T-cell (primary cell): ENCODE data around the gene PGAM4. TPM values are rescaled to one million over a fixed set of nuclear protein-coding genes. Genes with fewer than 3 reads are reported as not detected.
"Not testable (repeated sequence)": the region's sequence is repeated elsewhere in the genome, so short reads cannot be mapped to it uniquely, and the experiment has no call there.

Experiments used
- ATAC-seq, 4 experiments: fragments of 200-7000 bp in 3 of 4; fragments of 150-1000 bp in 1 of 4; cut with Tn5 transposase; replicated peaks in 1 of 4; 1 replicate in 3 of 4; 2 replicates in 1 of 4; pipeline ENCODE4 v1.10.0; 2021; ENCODE audit warnings: moderate library complexity in 3 of 4, mild to moderate bottlenecking in 2 of 4, moderate number of reproducible peaks in 1 of 4
- CTCF ChIA-PET, 2 donors: fragments of 300-600 bp; sonication (Branson Sonifier 250); formaldehyde crosslinking; loops; one replicate each; lab custom pipeline; 2022; ENCODE audit warnings: antibody characterized with exemption in 2 of 2; lab: Charles Lee
- POLR2A ChIA-PET, 2 donors: fragments of 300-600 bp; sonication (Branson Sonifier 250); formaldehyde crosslinking; loops; one replicate each; lab custom pipeline; 2022; ENCODE audit warnings: antibody characterized with exemption in 2 of 2; lab: Charles Lee
- DNase-seq, 35 experiments: peaks; one replicate each; pipeline versions ENCODE4 v3.0.0 to v3.0.0-alpha.2; 2013 to 2023
- H3K27ac ChIP-seq: one replicate; pipeline ENCODE4 v1.5.1; 2013; ENCODE audit warnings: low read length
- H3K27me3 ChIP-seq, 2 experiments: replicated peaks in 1 of 2; 1 replicate in 1 of 2; 2 replicates in 1 of 2; pipeline versions ENCODE4 v1.6.1 to v1.7.0; 2013; ENCODE audit warnings: low read length in 1 of 2, mixed read lengths in 1 of 2; ENCODE audit not compliant: control insufficient read depth in 2 of 2, insufficient read depth in 2 of 2; ENCODE audit errors: extremely low read depth in 1 of 2
- H3K36me3 ChIP-seq, 2 donors: 1 replicate in 1 of 2; 2 replicates in 1 of 2; pipeline versions ENCODE4 v1.6.1 to v1.7.0; 2013; ENCODE audit warnings: low read length in 1 of 2; ENCODE audit not compliant: control insufficient read depth in 2 of 2, insufficient read depth in 1 of 2; ENCODE audit errors: extremely low read depth in 1 of 2
- H3K4me1 ChIP-seq, 2 experiments: 1 replicate in 1 of 2; 2 replicates in 1 of 2; pipeline versions ENCODE4 v1.6.1 to v1.7.0; 2013; ENCODE audit warnings: low read length in 2 of 2, mixed read lengths in 1 of 2; ENCODE audit not compliant: insufficient read depth in 2 of 2, control insufficient read depth in 1 of 2; ENCODE audit errors: extremely low read depth in 1 of 2
- H3K4me3 ChIP-seq, 2 donors: 1 replicate in 1 of 2; 2 replicates in 1 of 2; pipeline versions ENCODE4 v1.5.1 to v1.7.0; 2013; ENCODE audit warnings: mild to moderate bottlenecking in 2 of 2, low read length in 1 of 2, moderate library complexity in 1 of 2; ENCODE audit not compliant: control insufficient read depth in 1 of 2; ENCODE audit errors: extremely low read depth in 1 of 2
- H3K9me3 ChIP-seq: 2 replicates; pipeline ENCODE4 v1.7.0; 2013
- H3K27ac Mint-ChIP-seq, 2 donors: one replicate each; pipeline ENCODE4 v1.8.0; 2020 to 2021; ENCODE audit warnings: mild to moderate bottlenecking in 2 of 2, mixed read lengths in 2 of 2
- H3K27me3 Mint-ChIP-seq, 2 donors: one replicate each; pipeline ENCODE4 v1.8.0; 2021 to 2022; ENCODE audit warnings: mixed read lengths in 2 of 2
- H3K36me3 Mint-ChIP-seq: one replicate; pipeline ENCODE4 v1.8.0; 2021; ENCODE audit warnings: mixed read lengths
- H3K4me1 Mint-ChIP-seq, 3 donors: one replicate each; pipeline ENCODE4 v1.8.0; 2020 to 2022; ENCODE audit warnings: mixed read lengths in 3 of 3, mild to moderate bottlenecking in 1 of 3
- H3K4me3 Mint-ChIP-seq, 3 donors: one replicate each; pipeline ENCODE4 v1.8.0; 2020 to 2022; ENCODE audit warnings: mild to moderate bottlenecking in 3 of 3, mixed read lengths in 3 of 3, moderate library complexity in 3 of 3
- H3K9me3 Mint-ChIP-seq, 3 donors: one replicate each; pipeline ENCODE4 v1.8.0; 2020 to 2022; ENCODE audit warnings: mixed read lengths in 3 of 3
- WGBS: methylation state at CpG from one replicate; pipeline ENCODE4 v1.1.5; 2013; ENCODE audit warnings: missing lambda C conversion rate; ENCODE audit not compliant: insufficient coverage; 5-methylcytosine and 5-hydroxymethylcytosine counted together
- total RNA-seq, 35 experiments: library from RNA in 6 of 35; stranded (reverse) in 6 of 35; fragments of 120-200 nt in 1 of 35; gene quantifications; one replicate each; pipeline versions ENCODE4 v1.2.1 to v1.2.4 and lab custom pipeline; 2013 to 2026

The PGAM4 gene
- total RNA-seq, 5 donors from 2014 or later (not counting 1 experiment from before 2014, with no cell fraction given): not detected

GRCh38 chrX:77953302-77953701, 16.1 kb downstream of the PGAM4 start:
- Histone ChIP-seq H3K27ac (no peak overlapping the region), H3K36me3 (no peaks in the 10 kb centered on the region), H3K4me1 (no peaks in the 10 kb centered on the region), H3K9me3 (no peaks in the 10 kb centered on the region), H3K27me3 (no peaks in the 10 kb centered on the region), H3K4me3 (no peak overlapping the region)
- DNase-seq: no peak
- Mint-ChIP-seq H3K27me3 (peaks cover 0 to 3% of the 10 kb centered on the region in 2 donors), H3K4me3 (no peak overlapping the region), H3K9me3 (peaks cover 0 to 4% (median 0%) of the 10 kb centered on the region in 3 donors), H3K36me3 (peaks cover 4% of the 10 kb centered on the region), H3K4me1 (peaks cover 19 to 32% (median 25%) of the 10 kb centered on the region in 3 donors), H3K27ac (peak overlapping the region in 1 of 2 donors; percentile 4)
- ChIA-PET POLR2A (interaction anchor here in 1 of 2 donors (1.0 kb wide), 1 partner anchor 9 kb away, joined by 4 read pairs; no protein-coding TSS in a partner anchor), CTCF (no interaction called here)
- no CpG with 5 or more reads among the region's 1 CpG for WGBS
- ATAC-seq: no peak

GRCh38 chrX:77952173-77952572, 17.3 kb downstream of the PGAM4 start:
- Mint-ChIP-seq H3K27me3 (peaks cover 0 to 3% of the 10 kb centered on the region in 2 donors), H3K9me3 (peaks cover 0 to 4% (median 0%) of the 10 kb centered on the region in 3 donors), H3K27ac (no peak overlapping the region), H3K36me3 (peaks cover 3% of the 10 kb centered on the region), H3K4me3 (no peak overlapping the region), H3K4me1 (peaks cover 15 to 23% (median 18%) of the 10 kb centered on the region in 3 donors)
- no peak overlapping the region for H3K27ac ChIP-seq
- POLR2A ChIA-PET: no interaction called here
- CTCF ChIA-PET: no interaction called here
- ATAC-seq (no peak), DNase-seq (no peak)
- no CpG with 5 or more reads among the region's 1 CpG for WGBS
- no peaks in the 10 kb centered on the region for H3K4me1 ChIP-seq
- H3K4me3 ChIP-seq: no peak overlapping the region
- H3K9me3 ChIP-seq: no peaks in the 10 kb centered on the region
- no peaks in the 10 kb centered on the region for H3K36me3 ChIP-seq
- H3K27me3 ChIP-seq: no peaks in the 10 kb centered on the region

GRCh38 chrX:77949840-77950239, 19.6 kb downstream of the PGAM4 start:
- POLR2A ChIA-PET: no interaction called here
- Mint-ChIP-seq H3K4me3 (no peak overlapping the region), H3K36me3 (no peaks in the 10 kb centered on the region), H3K27ac (no peak overlapping the region), H3K4me1 (peaks cover 8 to 12% (median 11%) of the 10 kb centered on the region in 3 donors), H3K27me3 (no peaks in the 10 kb centered on the region), H3K9me3 (no peaks in the 10 kb centered on the region)
- Histone ChIP-seq H3K36me3 (no peaks in the 10 kb centered on the region), H3K4me3 (no peak overlapping the region), H3K27me3 (no peaks in the 10 kb centered on the region), H3K27ac (no peak overlapping the region), H3K9me3 (no peaks in the 10 kb centered on the region), H3K4me1 (no peaks in the 10 kb centered on the region)
- CTCF ChIA-PET: no interaction called here
- 100% methylated on average over 2 of the region's 2 CpGs for WGBS
- DNase-seq (no peak), ATAC-seq (no peak)

GRCh38 chrX:77946571-77946970, 22.9 kb downstream of the PGAM4 start:
- Mint-ChIP-seq H3K27ac (no peak overlapping the region), H3K4me1 (peaks cover 3 to 7% (median 6%) of the 10 kb centered on the region in 3 donors), H3K27me3 (no peaks in the 10 kb centered on the region), H3K36me3 (no peaks in the 10 kb centered on the region), H3K4me3 (no peak overlapping the region), H3K9me3 (no peaks in the 10 kb centered on the region)
- no CpG with 5 or more reads among the region's 2 CpGs for WGBS
- no peak overlapping the region for H3K27ac ChIP-seq
- no peaks in the 10 kb centered on the region for H3K36me3 ChIP-seq
- H3K4me3 ChIP-seq: no peak overlapping the region
- CTCF ChIA-PET: interaction anchor here in 1 of 2 donors (0.6 kb wide), 1 partner anchor 609 kb away, joined by 7 read pairs; no protein-coding TSS in a partner anchor
- no peak for DNase-seq
- no peaks in the 10 kb centered on the region for H3K9me3 ChIP-seq
- no peaks in the 10 kb centered on the region for H3K4me1 ChIP-seq
- POLR2A ChIA-PET: no interaction called here
- H3K27me3 ChIP-seq: no peaks in the 10 kb centered on the region
- no peak for ATAC-seq

- Histone ChIP-seq H3K4me3 (no peak overlapping the region), H3K4me1 (no peaks in the 10 kb centered on the region), H3K9me3 (no peaks in the 10 kb centered on the region), H3K36me3 (no peaks in the 10 kb centered on the region), H3K27ac (no peak overlapping the region), H3K27me3 (no peaks in the 10 kb centered on the region)
- no CpG with 5 or more reads among the region's 7 CpGs for WGBS
- H3K27me3 Mint-ChIP-seq: no peaks in the 10 kb centered on the region
- DNase-seq (no peak), ATAC-seq (no peak)
- H3K36me3 Mint-ChIP-seq: no peaks in the 10 kb centered on the region
- no peaks in the 10 kb centered on the region for H3K9me3 Mint-ChIP-seq
- peaks cover 3 to 7% (median 6%) of the 10 kb centered on the region in 3 donors for H3K4me1 Mint-ChIP-seq
- H3K4me3 Mint-ChIP-seq: no peak overlapping the region
- CTCF ChIA-PET: no interaction called here
- POLR2A ChIA-PET: no interaction called here
- no peak overlapping the region for H3K27ac Mint-ChIP-seq
Observed at GRCh38 chrX:77945910-77946545, 23.4 kb downstream of the PGAM4 start.

GRCh38 chrX:77945031-77945430, 24.4 kb downstream of the PGAM4 start:
- WGBS: no CpG with 5 or more reads among the region's 6 CpGs
- H3K4me1 ChIP-seq, ATAC-seq, H3K27ac Mint-ChIP-seq, H3K27me3 ChIP-seq, CTCF ChIA-PET, H3K27ac ChIP-seq, POLR2A ChIA-PET, H3K4me3 ChIP-seq, DNase-seq, H3K36me3 ChIP-seq, H3K4me1 Mint-ChIP-seq, H3K9me3 Mint-ChIP-seq, H3K27me3 Mint-ChIP-seq, H3K4me3 Mint-ChIP-seq, H3K36me3 Mint-ChIP-seq, H3K9me3 ChIP-seq: not testable (repeated sequence)
